ENCODE measurements around the gene TRA2B.

- TF ChIP-seq CTCF (IDR thresholded peaks at IDR 0.05): no peak
- no peak for TF ChIP-seq ZFX (IDR thresholded peaks at IDR 0.05; ENCODE audit: borderline replicate concordance)
These were observed 7.3 kb downstream of the TRA2B start for GRCh38 chr3:185930393-185931107.

Data from 22Rv1 (cell line).